K562 (cell line): ENCODE results near the gene TMEM247. TPM values are rescaled to one million over a fixed set of nuclear protein-coding genes. Genes with fewer than 3 reads are reported as not detected.
A peak's percentile ranks its signal among the peaks of the same experiment; 100 is the strongest.

Source experiments
- ATAC-seq: fragments of 200-7000 bp; cut with Tn5 transposase; 3 replicates; pipeline ENCODE4 v1.9.1; 2020; ENCODE audit warnings: moderate library complexity
- BruUV-seq: library from RNA; stranded (reverse); fragments of 400-500 nt; replicated peaks from 2 replicates; lab custom pipeline; 2021; lab: Mats Ljungman, UMichigan
- CTCF ChIA-PET: fragments of 300-600 bp; formaldehyde crosslinking; extraction: SDS; loops from one replicate; lab custom pipeline; 2021; ENCODE audit warnings: low intra/inter-chr PET ratio; lab: Yijun Ruan, JAX
- POLR2A ChIA-PET: fragments of 300-600, 350-650 bp; sonication (Branson Sonifier 250); formaldehyde crosslinking; extraction: SDS; loops from one replicate; lab custom pipeline; 2021; ENCODE audit warnings: antibody characterized with exemption, inconsistent platforms; lab: Yijun Ruan, JAX
- DNase-seq, 4 experiments: peaks; one replicate each; pipeline versions ENCODE4 v3.0.0 to v3.0.0-alpha.2; 2011 to 2018; ENCODE audit warnings: low spot score in 3 of 4, mixed read lengths in 3 of 4; ENCODE audit errors: extremely low read depth in 1 of 4
- FAIRE-seq: peaks from 2 replicates; lab custom pipeline; 2011; peaks lifted over from hg19 to GRCh38; lab: Jason Lieb, UNC
- H2AFZ ChIP-seq: 2 replicates; pipeline ENCODE4 v1.6.0; 2011; ENCODE audit warnings: low read depth, low read length, control low read depth, inconsistent platforms
- H3K27ac ChIP-seq: fragments of 200-600 bp; 3 replicates; pipeline ENCODE4 v1.8.0; 2011; ENCODE audit warnings: low read depth, mild to moderate bottlenecking, control low read depth, inconsistent platforms, low read length, moderate library complexity, mixed read lengths; ENCODE audit errors: extremely low read depth
- H3K27me3 ChIP-seq, 2 experiments: fragments of 300-600 bp in 1 of 2; 2 replicates in 1 of 2; 3 replicates in 1 of 2; pipeline versions ENCODE4 v1.6.0 to v1.8.0; 2011; ENCODE audit warnings: inconsistent platforms in 2 of 2, low read length in 2 of 2, mild to moderate bottlenecking in 1 of 2, mixed read lengths in 1 of 2, moderate library complexity in 1 of 2; ENCODE audit not compliant: control insufficient read depth in 2 of 2, insufficient read depth in 2 of 2
- H3K36me3 ChIP-seq: fragments of 300-600 bp; 3 replicates; pipeline ENCODE4 v1.8.0; 2011; ENCODE audit warnings: mild to moderate bottlenecking, low read length, inconsistent platforms; ENCODE audit not compliant: control insufficient read depth, insufficient read depth
- H3K4me1 ChIP-seq, 2 experiments: fragments of 200-600 bp in 1 of 2; replicated peaks in 1 of 2; 2 replicates in 1 of 2; 3 replicates in 1 of 2; pipeline versions ENCODE4 v1.5.1 to v1.8.0; 2011; ENCODE audit warnings: inconsistent platforms in 2 of 2, low read length in 2 of 2, mild to moderate bottlenecking in 1 of 2, mixed read lengths in 1 of 2, moderate library complexity in 1 of 2; ENCODE audit not compliant: control insufficient read depth in 2 of 2, insufficient read depth in 2 of 2
- H3K4me2 ChIP-seq: 2 replicates; pipeline ENCODE4 v1.6.1; 2011; ENCODE audit warnings: low read length, control low read depth, inconsistent platforms, mixed read lengths; ENCODE audit not compliant: insufficient read depth
- H3K4me3 ChIP-seq: fragments of 200-600 bp; sonication (generic), shearing (Covaris generic); 2 replicates; pipeline ENCODE4 v1.5.1; 2016; ENCODE audit warnings: control low read depth, inconsistent platforms
- H3K79me2 ChIP-seq: fragments of 200-600 bp; 3 replicates; pipeline ENCODE4 v1.8.0; 2011; ENCODE audit warnings: low read length, inconsistent platforms; ENCODE audit not compliant: control insufficient read depth, insufficient read depth
- H3K9ac ChIP-seq, 2 experiments: 2 replicates each; pipeline versions ENCODE4 v1.6.0 to v1.6.1; 2011; ENCODE audit warnings: low read depth in 2 of 2, low read length in 2 of 2, control low read depth in 1 of 2, inconsistent platforms in 1 of 2, mild to moderate bottlenecking in 1 of 2, mixed read lengths in 1 of 2; ENCODE audit not compliant: insufficient read depth in 1 of 2
- H3K9me1 ChIP-seq: one replicate; pipeline ENCODE4 v1.6.0; 2011; ENCODE audit warnings: inconsistent platforms, mild to moderate bottlenecking, low read length, moderate library complexity; ENCODE audit not compliant: control insufficient read depth, insufficient read depth
- H3K9me3 ChIP-seq: replicated peaks from 2 replicates; pipeline ENCODE4 v1.5.1; 2011; ENCODE audit warnings: low read depth, low read length, inconsistent platforms; ENCODE audit not compliant: control insufficient read depth, insufficient read depth
- H4K20me1 ChIP-seq: replicated peaks from 2 replicates; pipeline ENCODE4 v1.6.1; 2011; ENCODE audit warnings: low read length, inconsistent platforms, mixed read lengths; ENCODE audit not compliant: control insufficient read depth, insufficient read depth
- CEBPB ChIP-seq: fragments of 450-650 bp; IDR thresholded peaks from 2 replicates; pipeline ENCODE4 v1.6.1; 2016; ENCODE audit warnings: missing genetic modification characterization, missing compliant biosample characterization
- CTCFL ChIP-seq: IDR thresholded peaks from 2 replicates; pipeline ENCODE4 v1.6.1; 2011; ENCODE audit warnings: borderline replicate concordance, low read depth, mild to moderate bottlenecking, moderate library complexity, low read length; ENCODE audit not compliant: insufficient read depth, poor library complexity, severe bottlenecking
- EP300 ChIP-seq: IDR thresholded peaks from 2 replicates; pipeline ENCODE4 v1.6.1; 2012; ENCODE audit warnings: low read length, improper control_type of control experiment
- ETV6 ChIP-seq, 3 experiments: fragments of 150-350 bp in 1 of 3; sonication (generic) in 1 of 3; formaldehyde crosslinking in 1 of 3; IDR thresholded peaks; 2 replicates each; pipeline versions ENCODE4 v1.6.1 to v1.8.0; 2014 to 2022; ENCODE audit warnings: borderline replicate concordance in 2 of 3, low read depth in 2 of 3, antibody characterized with exemption in 1 of 3, low read length in 1 of 3, mild to moderate bottlenecking in 1 of 3, missing genetic modification reagents in 1 of 3
- MEIS2 ChIP-seq: fragments of 450-650 bp; IDR thresholded peaks from 2 replicates; pipeline ENCODE4 v1.6.1; 2014; ENCODE audit warnings: mild to moderate bottlenecking; ENCODE audit not compliant: partially characterized antibody
- NCOA6 ChIP-seq: fragments of 450-650 bp; IDR thresholded peaks from 2 replicates; pipeline ENCODE4 v1.6.1; 2017; ENCODE audit warnings: mild to moderate bottlenecking
- NFATC3 ChIP-seq: fragments of 450-650 bp; IDR thresholded peaks from 2 replicates; pipeline ENCODE4 v1.6.1; 2017; ENCODE audit warnings: mild to moderate bottlenecking
- PHB ChIP-seq: fragments of 250-450 bp; sonication (Bioruptor Pico); IDR thresholded peaks from 2 replicates; pipeline ENCODE4 v1.5.0; 2021
- ZFP1 ChIP-seq: fragments of 450-650 bp; formaldehyde crosslinking; IDR thresholded peaks from 2 replicates; pipeline ENCODE4 v1.4.0; 2020; ENCODE audit warnings: mild to moderate bottlenecking, mixed read lengths
- ZNF316 ChIP-seq: fragments of 450-650 bp; IDR thresholded peaks from 2 replicates; pipeline ENCODE4 v1.6.1; 2016
- ZNF507 ChIP-seq: conservative IDR thresholded peaks from 2 replicates; pipeline ENCODE4 v1.6.1; 2017; ENCODE audit warnings: missing genetic modification characterization, missing compliant biosample characterization
- ZNF766 ChIP-seq: fragments of 200-800 bp; sonication (Bioruptor generic); conservative IDR thresholded peaks from 2 replicates; pipeline ENCODE4 v1.6.1; 2016; ENCODE audit warnings: missing genetic modification characterization, missing compliant biosample characterization
- WGBS: fragments of 100-300 bp; shearing (Covaris generic); methylation state at CpG from one replicate; pipeline ENCODE4 v1.1.6; 2016; ENCODE audit warnings: low coverage, mixed read lengths; ENCODE audit not compliant: insufficient coverage; ENCODE audit errors: missing lambda C conversion rate; 5-methylcytosine and 5-hydroxymethylcytosine counted together
- in situ Hi-C: fragments of 300-500 bp; cut with MboI; formaldehyde crosslinking; loops from 4 replicates; pipeline ENCODE4 v1.15.0; 2018; ENCODE audit warnings: inconsistent platforms, mixed read lengths
- intact Hi-C: fragments of 100-400 bp; cut with micrococcal nuclease; formaldehyde crosslinking; loops from 2 replicates; pipeline ENCODE4 v1.14.2; 2022
- polyA plus RNA-seq, 8 experiments: library from polyadenylated mRNA; depleted of rRNA in 4 of 8; stranded (reverse) in 5 of 8; unstranded in 3 of 8; fragments of >200 nt; fragmentation: Nextera tagmentation in 2 of 8; fragmentation: Illumina TruSeq in 1 of 8; extraction: Ambion mirVana in 2 of 8; extraction: Trizol in 1 of 8; gene quantifications; 2 replicates each; pipeline versions ENCODE4 v1.2.1 to v1.2.3, GENCODE V29; 2011 to 2014; ENCODE audit warnings: inconsistent platforms in 1 of 8, missing spikeins in 1 of 8
- total RNA-seq, 7 experiments: library from RNA; depleted of rRNA in 6 of 7; stranded (reverse); fragments of >200 nt in 6 of 7; fragmentation: Illumina TruSeq in 2 of 7; extraction: Trizol in 2 of 7; gene quantifications; 2 replicates each; pipeline versions ENCODE4 v1.2.1 to v1.2.3, GENCODE V29; 2011 to 2021; ENCODE audit warnings: low replicate concordance in 1 of 7

The TMEM247 gene
- total and polyA plus RNA-seq, 9 of the 15 experiments (the other 6 are each of a cell fraction or from before 2014, with no cell fraction given), result 0.24 to 4.7 (median 3.1) TPM

DNA sequence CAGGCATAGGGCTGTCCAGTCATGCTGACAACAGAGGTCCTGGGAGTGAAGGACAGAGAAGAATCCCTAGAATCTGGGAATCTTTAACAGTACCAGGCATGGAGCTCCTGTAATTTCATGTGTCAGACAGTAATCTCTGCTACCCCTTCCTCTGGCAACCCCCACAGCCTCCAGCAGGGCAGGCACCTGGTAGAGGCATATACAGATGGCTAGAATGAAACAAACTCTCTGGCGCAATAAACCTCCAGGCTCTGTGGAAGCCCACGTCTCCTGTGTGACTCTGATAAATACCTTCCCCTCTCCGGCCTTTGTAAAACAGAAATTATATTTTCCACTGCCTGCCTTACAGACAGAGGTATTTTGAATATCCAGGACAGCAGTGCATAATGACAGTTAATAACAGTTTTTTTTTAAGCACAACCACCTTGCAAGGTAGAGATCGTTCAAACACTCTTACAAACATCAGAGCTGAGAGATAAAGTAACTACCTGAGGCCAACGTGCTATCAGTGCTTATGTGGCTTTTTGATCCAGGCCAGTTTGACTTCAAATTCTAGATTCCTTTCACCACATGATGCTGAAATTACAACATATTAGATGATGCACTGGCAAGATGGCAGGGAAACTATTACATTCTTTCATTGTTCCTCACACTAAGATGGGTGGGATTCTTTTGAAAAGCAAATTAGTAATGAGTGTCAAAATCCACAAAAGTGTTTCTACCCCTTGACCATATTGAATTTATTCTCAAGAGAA lies 47.7 kb upstream of the TMEM247 start:
- Histone ChIP-seq H3K4me1 (peaks cover 7 to 27% of the 10 kb centered on the region in 2 experiments; a peak in 4 of 5 replicates), H3K36me3 (peaks cover 12% of the 10 kb centered on the region), H4K20me1 (no peaks in the 10 kb centered on the region; the same call in 1 of the 2 replicates), H3K4me2 (0 out of 2 replicates have a peak overlapping the region, but pooled peaks have one; percentile 16), H3K9ac (peak overlapping the region in 1 of 2 experiments; percentile 63; a peak in 1 of 4 replicates), H3K9me1 (peaks cover 4% of the 10 kb centered on the region), H2AFZ (no peak overlapping the region), H3K4me3 (no peak overlapping the region), H3K9me3 (no peaks in the 10 kb centered on the region), H3K27me3 (no peaks in the 10 kb centered on the region), H3K27ac (no peak overlapping the region), H3K79me2 (peaks cover 53% of the 10 kb centered on the region)
- ChIA-PET CTCF (no interaction called here), POLR2A (interaction anchor here (0.7 to 3.8 kb wide), 3 partner anchors 7 to 296 kb away, joined by 3 to 22 read pairs (median 3); no protein-coding TSS in a partner anchor)
- ATAC-seq (no peak), FAIRE-seq (peak; percentile 15), DNase-seq (peak in 1 of 4 experiments; percentile 16)
- in situ Hi-C loops, result no loop called here
- 19% methylated on average over 5 of the region's 5 CpGs for WGBS
- intact Hi-C loops, result loop anchor here (10.0 kb wide), 1 partner anchor 117 kb away; no protein-coding TSS in a partner anchor
- TF ChIP-seq ZNF766 (CRISPR knock-in tag) (peak; percentile 67; the same call in 1 of the 2 replicates), CEBPB (tag) (0 out of 2 replicates have a peak, but pooled peaks have one; percentile 24), ZNF316 (no peak)
- BruUV-seq, result no TSS peak

GRCh38 chr2:46434851-46435273 lies 44.5 kb upstream of the TMEM247 start:
- ChIA-PET POLR2A (interaction anchor here (0.7 kb wide), 1 partner anchor 32 kb away, joined by 4 read pairs; no protein-coding TSS in a partner anchor), CTCF (no interaction called here)
- Histone ChIP-seq H3K4me3 (no peak overlapping the region), H3K9me3 (no peaks in the 10 kb centered on the region), H3K27me3 (no peaks in the 10 kb centered on the region), H3K79me2 (peaks cover 28% of the 10 kb centered on the region), H3K27ac (no peak overlapping the region), H3K9me1 (peaks cover 4% of the 10 kb centered on the region), H2AFZ (no peak overlapping the region), H3K36me3 (peaks cover 18% of the 10 kb centered on the region), H3K9ac (0 out of 4 replicates have a peak overlapping the region, but pooled peaks of 1 of the 2 experiments have one; percentile 4), H3K4me2 (no peak overlapping the region), H3K4me1 (peaks cover 9 to 46% of the 10 kb centered on the region in 2 experiments; a peak in 4 of 5 replicates), H4K20me1 (peaks cover 4% of the 10 kb centered on the region; the same call in 1 of the 2 replicates)
- ATAC-seq (no peak), FAIRE-seq (no peak), DNase-seq (no peak)
- BruUV-seq, result no TSS peak
- intact Hi-C loops (loop anchor here (10.0 kb wide), 1 partner anchor 120 kb away; no protein-coding TSS in a partner anchor), in situ Hi-C loops (no loop called here)
- WGBS, result 52% methylated on average over 3 of the region's 3 CpGs
- no peak for TF ChIP-seq ZFP1 (CRISPR knock-in tag)
- no peak for TF ChIP-seq MEIS2
- no peak for TF ChIP-seq EP300
- no peak for TF ChIP-seq ETV6 (IDR thresholded peaks at IDR 0.05; ENCODE audit: borderline replicate concordance in 1 of 2, low read depth in 2 of 2, low read length in 1 of 2)
- TF ChIP-seq ETV6 (CRISPR knock-in tag; IDR thresholded peaks at IDR 0.05; ENCODE audit: borderline replicate concordance), result no peak
- TF ChIP-seq ZNF507 (tag), result no peak
- TF ChIP-seq NCOA6, result no peak
- no peak for TF ChIP-seq CTCFL
- TF ChIP-seq PHB (CRISPR knock-in tag), result no peak
- no peak for TF ChIP-seq NFATC3
